ENCODE data around the gene PDS5B.
"Not testable (repeated sequence)": the region's sequence is repeated elsewhere in the genome, so short reads cannot be mapped to it uniquely, and the experiment has no call there.

Gene PDS5B

DNA sequence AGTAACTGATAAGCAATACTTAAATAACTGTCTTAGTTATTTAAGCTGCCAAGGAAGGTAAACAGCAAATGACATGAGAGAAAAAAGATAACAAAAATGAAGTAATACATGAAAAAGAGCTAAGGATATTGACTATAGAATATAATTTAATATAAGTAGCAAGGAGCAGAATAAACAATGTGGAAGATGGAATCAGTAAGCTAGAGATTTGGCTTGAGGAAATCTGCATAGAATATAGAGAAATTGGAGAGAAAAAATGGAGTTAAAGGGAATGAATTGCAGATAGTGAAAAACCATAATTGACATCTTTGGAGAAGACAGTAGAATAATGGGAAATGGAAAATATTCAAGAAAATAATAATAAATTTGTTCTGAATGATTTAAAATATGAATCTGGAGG, 127.1 kb downstream of the PDS5B start:
- Mint-ChIP-seq H3K9me3 (ENCODE audit: low read depth) (peaks cover 12% of the 10 kb centered on the region), H3K4me3 (no peak overlapping the region), H3K36me3 (peaks cover 34% of the 10 kb centered on the region), H3K4me1 (ENCODE audit: low read depth) (no peaks in the 10 kb centered on the region), H3K27me3 (no peaks in the 10 kb centered on the region), H3K27ac (peak overlapping the region; percentile 50)

- not testable (repeated sequence) for H3K4me3 Mint-ChIP-seq; H3K4me1 Mint-ChIP-seq (ENCODE audit: low read depth); H3K27ac Mint-ChIP-seq; H3K27me3 Mint-ChIP-seq
- Mint-ChIP-seq H3K9me3 (ENCODE audit: low read depth) (peaks cover 12% of the 10 kb centered on the region), H3K36me3 (peaks cover 30% of the 10 kb centered on the region)
Observed at GRCh38 chr13:32716201-32716600, 129.9 kb downstream of the PDS5B start.

DNA sequence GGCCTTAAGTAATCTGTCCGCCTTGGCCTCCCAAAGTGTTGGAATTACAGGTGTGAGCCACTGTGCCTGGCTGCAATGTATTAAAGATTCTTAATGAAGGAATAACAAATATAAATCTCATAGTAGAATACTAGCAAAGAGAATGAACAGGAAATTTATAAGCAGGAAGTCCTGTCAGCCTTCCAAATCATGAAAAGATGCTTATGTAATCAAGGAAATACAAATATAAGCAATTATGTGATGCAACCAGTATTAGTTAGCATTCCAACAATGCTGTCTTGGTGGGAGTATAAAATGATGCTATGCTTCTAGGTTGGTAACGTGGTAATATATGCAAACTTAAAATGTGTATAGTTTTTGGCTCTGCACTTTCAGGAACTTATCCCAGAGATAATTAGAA, 133.8 kb downstream of the PDS5B start:
- H3K27ac Mint-ChIP-seq: no peak overlapping the region

GRCh38 chr13:32721131-32722034, 135.1 kb downstream of the PDS5B start:
- not testable (repeated sequence) for H3K27ac Mint-ChIP-seq; H3K27me3 Mint-ChIP-seq; H3K4me3 Mint-ChIP-seq; H3K9me3 Mint-ChIP-seq (ENCODE audit: low read depth)
- H3K4me1 Mint-ChIP-seq (ENCODE audit: low read depth): peaks cover 12% of the 10 kb centered on the region
- peaks cover 17% of the 10 kb centered on the region for H3K36me3 Mint-ChIP-seq

More for the DNA sequence above, 133.8 kb downstream of the PDS5B start:
- Mint-ChIP-seq H3K4me3 (no peak overlapping the region), H3K9me3 (ENCODE audit: low read depth) (no peaks in the 10 kb centered on the region), H3K4me1 (ENCODE audit: low read depth) (peaks cover 12% of the 10 kb centered on the region), H3K36me3 (peaks cover 14% of the 10 kb centered on the region), H3K27me3 (no peaks in the 10 kb centered on the region)

DNA sequence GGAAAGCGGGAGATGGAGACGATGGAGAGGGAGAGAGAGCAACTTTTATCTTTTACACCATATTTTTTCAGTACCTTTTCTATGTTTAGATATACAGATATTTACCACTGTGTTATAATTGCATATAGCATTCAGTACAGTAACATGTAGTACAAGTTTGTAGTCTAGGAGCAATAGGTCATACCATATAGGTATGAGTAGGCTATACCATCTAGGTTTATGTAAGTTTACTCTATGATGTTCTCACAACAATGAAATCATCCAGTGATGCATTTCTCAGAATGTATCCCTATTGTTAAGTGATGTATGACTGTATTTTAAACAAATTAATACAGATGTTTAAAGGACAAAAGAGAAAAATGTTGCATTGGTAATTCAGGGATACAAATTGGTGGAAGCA, 136.1 kb downstream of the PDS5B start:
- Mint-ChIP-seq H3K4me1 (ENCODE audit: low read depth) (peaks cover 12% of the 10 kb centered on the region), H3K4me3 (no peak overlapping the region), H3K27ac (peak overlapping the region; percentile 22), H3K27me3 (no peaks in the 10 kb centered on the region), H3K36me3 (peaks cover 17% of the 10 kb centered on the region), H3K9me3 (ENCODE audit: low read depth) (no peaks in the 10 kb centered on the region)

GRCh38 chr13:32723987-32724386, 137.7 kb downstream of the PDS5B start:
- no peaks in the 10 kb centered on the region for H3K27me3 Mint-ChIP-seq
- peaks cover 23% of the 10 kb centered on the region for H3K36me3 Mint-ChIP-seq
- H3K4me1 Mint-ChIP-seq (ENCODE audit: low read depth): peaks cover 19% of the 10 kb centered on the region
- H3K27ac Mint-ChIP-seq: no peak overlapping the region
- no peak overlapping the region for H3K4me3 Mint-ChIP-seq
- H3K9me3 Mint-ChIP-seq (ENCODE audit: low read depth): no peaks in the 10 kb centered on the region

DNA sequence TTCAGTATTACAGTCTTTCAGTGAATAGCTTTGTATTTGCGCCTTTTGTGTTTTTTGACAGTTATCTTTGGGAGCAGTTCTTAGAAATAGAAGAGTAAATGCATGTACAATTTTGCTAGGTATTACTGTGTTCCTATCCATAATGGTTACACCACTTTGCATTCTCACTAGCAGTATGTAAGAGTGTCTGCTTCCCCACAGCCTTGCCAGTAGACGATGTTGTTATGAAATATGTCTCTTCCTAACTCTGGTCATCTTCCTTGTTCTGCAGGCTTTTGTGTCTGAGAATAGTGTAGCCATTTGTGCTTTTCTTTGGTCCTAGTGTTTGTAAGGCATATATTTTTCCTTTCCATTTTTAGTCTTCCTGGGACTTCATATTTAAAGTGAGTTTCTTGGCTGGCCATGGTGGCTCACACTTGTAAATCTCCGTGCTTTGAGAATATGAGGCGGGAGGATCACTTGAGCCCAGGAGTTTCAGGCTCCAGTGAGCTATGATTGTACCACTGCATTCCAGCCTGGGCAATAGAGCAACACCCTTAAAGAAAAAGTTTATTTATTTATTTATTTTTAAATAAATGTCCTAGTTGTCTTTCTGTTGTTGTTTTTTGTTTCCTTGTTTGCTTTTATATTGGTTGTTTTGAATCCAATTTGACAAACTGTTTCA, 140.3 kb downstream of the PDS5B start:
- no peaks in the 10 kb centered on the region for H3K9me3 Mint-ChIP-seq (ENCODE audit: low read depth)
- no peak overlapping the region for H3K4me3 Mint-ChIP-seq
- no peak overlapping the region for H3K27ac Mint-ChIP-seq
- no peaks in the 10 kb centered on the region for H3K27me3 Mint-ChIP-seq
- peaks cover 32% of the 10 kb centered on the region for H3K4me1 Mint-ChIP-seq (ENCODE audit: low read depth)
- peaks cover 29% of the 10 kb centered on the region for H3K36me3 Mint-ChIP-seq

GRCh38 chr13:32728327-32728726, 142.1 kb downstream of the PDS5B start:
- Mint-ChIP-seq H3K27me3 (no peaks in the 10 kb centered on the region), H3K27ac (no peak overlapping the region), H3K4me3 (no peak overlapping the region), H3K36me3 (peaks cover 23% of the 10 kb centered on the region), H3K4me1 (ENCODE audit: low read depth) (peaks cover 29% of the 10 kb centered on the region), H3K9me3 (ENCODE audit: low read depth) (no peaks in the 10 kb centered on the region)

- H3K9me3 Mint-ChIP-seq (ENCODE audit: low read depth); H3K27me3 Mint-ChIP-seq; H3K4me3 Mint-ChIP-seq; H3K27ac Mint-ChIP-seq: not testable (repeated sequence)
- H3K36me3 Mint-ChIP-seq: peaks cover 20% of the 10 kb centered on the region
- H3K4me1 Mint-ChIP-seq (ENCODE audit: low read depth): peaks cover 28% of the 10 kb centered on the region
Observed at GRCh38 chr13:32729097-32729496, 142.8 kb downstream of the PDS5B start.

- Mint-ChIP-seq H3K36me3 (peaks cover 23% of the 10 kb centered on the region), H3K4me1 (ENCODE audit: low read depth) (peaks cover 41% of the 10 kb centered on the region), H3K9me3 (ENCODE audit: low read depth) (no peaks in the 10 kb centered on the region), H3K27me3 (no peaks in the 10 kb centered on the region), H3K27ac (peak overlapping the region; percentile 67), H3K4me3 (no peak overlapping the region)
Observed at GRCh38 chr13:32731074-32731473, 144.8 kb downstream of the PDS5B start.

DNA sequence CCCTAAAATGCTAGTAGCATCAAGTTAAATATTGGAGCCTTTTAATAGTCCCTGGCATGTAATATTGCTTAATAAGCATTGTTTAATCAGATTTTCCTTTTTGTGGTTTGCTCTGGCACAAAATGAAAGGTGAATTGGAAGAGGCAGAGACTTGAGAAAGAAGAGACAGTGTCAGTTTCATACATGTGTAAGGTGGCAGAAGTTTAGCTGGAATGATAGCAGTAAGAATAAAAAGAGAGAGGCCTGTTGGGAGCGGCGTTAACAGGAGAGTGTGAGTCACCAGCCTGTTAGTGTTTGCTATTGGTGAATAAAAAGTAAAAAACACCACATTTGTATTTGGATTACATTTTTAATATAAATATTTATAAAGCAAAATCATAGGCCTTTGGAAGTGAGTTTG, 145.3 kb downstream of the PDS5B start:
- Mint-ChIP-seq H3K27ac (peak overlapping the region; percentile 67), H3K36me3 (peaks cover 25% of the 10 kb centered on the region), H3K4me3 (no peak overlapping the region), H3K27me3 (no peaks in the 10 kb centered on the region), H3K4me1 (ENCODE audit: low read depth) (peaks cover 46% of the 10 kb centered on the region), H3K9me3 (ENCODE audit: low read depth) (no peaks in the 10 kb centered on the region)

- H3K9me3 Mint-ChIP-seq (ENCODE audit: low read depth): no peaks in the 10 kb centered on the region
- H3K27me3 Mint-ChIP-seq: no peaks in the 10 kb centered on the region
- no peak overlapping the region for H3K27ac Mint-ChIP-seq
Observed at GRCh38 chr13:32733690-32734089, 147.4 kb downstream of the PDS5B start.

GRCh38 chr13:32734511-32734910, 148.3 kb downstream of the PDS5B start:
- Mint-ChIP-seq H3K27me3 (no peaks in the 10 kb centered on the region), H3K4me1 (ENCODE audit: low read depth) (peaks cover 59% of the 10 kb centered on the region), H3K27ac (peak overlapping the region; percentile 24), H3K4me3 (no peak overlapping the region), H3K36me3 (peaks cover 14% of the 10 kb centered on the region), H3K9me3 (ENCODE audit: low read depth) (no peaks in the 10 kb centered on the region)

More at GRCh38 chr13:32733690-32734089, 147.4 kb downstream of the PDS5B start:
- H3K4me1 Mint-ChIP-seq (ENCODE audit: low read depth): peaks cover 57% of the 10 kb centered on the region
- H3K36me3 Mint-ChIP-seq: peaks cover 19% of the 10 kb centered on the region
- H3K4me3 Mint-ChIP-seq: no peak overlapping the region

GRCh38 chr13:32735859-32736258, 149.6 kb downstream of the PDS5B start:
- peak overlapping the region; percentile 85 for H3K27ac Mint-ChIP-seq

DNA sequence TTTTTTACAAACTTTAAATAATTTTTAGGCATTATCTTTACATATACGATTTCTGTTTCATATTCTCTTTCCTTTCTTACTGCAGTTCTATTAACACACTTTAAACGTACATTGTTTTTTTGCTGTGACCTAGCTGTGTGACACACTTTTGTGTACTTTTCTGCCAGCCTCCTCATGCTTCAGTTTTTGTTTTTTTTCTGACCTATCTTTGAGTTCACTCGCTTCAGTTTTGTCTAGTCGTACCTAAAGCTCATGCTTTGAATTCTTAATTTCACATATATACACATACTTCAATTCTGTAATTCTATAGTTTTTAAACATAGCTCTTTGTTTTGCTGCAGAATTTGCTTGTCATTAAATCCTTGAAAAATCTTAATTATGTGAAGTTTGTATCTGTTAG, 150.4 kb downstream of the PDS5B start:
- H3K27ac Mint-ChIP-seq: peak overlapping the region; percentile 85
- peak overlapping the region; percentile 85 for H3K4me3 Mint-ChIP-seq
- no peaks in the 10 kb centered on the region for H3K27me3 Mint-ChIP-seq
- H3K9me3 Mint-ChIP-seq (ENCODE audit: low read depth): no peaks in the 10 kb centered on the region
- peaks cover 8% of the 10 kb centered on the region for H3K36me3 Mint-ChIP-seq
- H3K4me1 Mint-ChIP-seq (ENCODE audit: low read depth): peaks cover 45% of the 10 kb centered on the region

More at GRCh38 chr13:32735859-32736258, 149.6 kb downstream of the PDS5B start:
- Mint-ChIP-seq H3K27me3 (no peaks in the 10 kb centered on the region), H3K9me3 (ENCODE audit: low read depth) (no peaks in the 10 kb centered on the region), H3K36me3 (peaks cover 8% of the 10 kb centered on the region), H3K4me1 (ENCODE audit: low read depth) (peaks cover 53% of the 10 kb centered on the region), H3K4me3 (peak overlapping the region; percentile 85)
